ENCODE data around the gene AMBP.

GRCh38 chr9:114115654-114116125, 37.6 kb upstream of the AMBP start:
- TF ChIP-seq CTCF (IDR thresholded peaks at IDR 0.05; ENCODE audit: low read depth, low read length, missing input control) (no peak), ATF3 (IDR thresholded peaks at IDR 0.05) (no peak), SP1 (IDR thresholded peaks at IDR 0.05) (no peak), YY1 (IDR thresholded peaks at IDR 0.05) (no peak), RAD21 (IDR thresholded peaks at IDR 0.05) (no peak)
